Activated naive CD4-positive, alpha-beta T cell treated with anti-CD3 and anti-CD28 coated beads, Interleukin-2, amount 50 U/mL, for 24 hours (primary cell): ENCODE measurements around the gene ACTL6A.

Source experiments
- H3K27ac Mint-ChIP-seq: one replicate; pipeline ENCODE4 v1.8.0; 2021; ENCODE audit warnings: mild to moderate bottlenecking, mixed read lengths
- H3K27me3 Mint-ChIP-seq: one replicate; pipeline ENCODE4 v1.8.0; 2021; ENCODE audit warnings: mixed read lengths
- H3K36me3 Mint-ChIP-seq: one replicate; pipeline ENCODE4 v1.8.0; 2021; ENCODE audit warnings: mixed read lengths
- H3K4me1 Mint-ChIP-seq: one replicate; pipeline ENCODE4 v1.8.0; 2021; ENCODE audit warnings: mixed read lengths
- H3K4me3 Mint-ChIP-seq: one replicate; pipeline ENCODE4 v1.8.0; 2021; ENCODE audit warnings: mild to moderate bottlenecking, mixed read lengths
- H3K9me3 Mint-ChIP-seq: one replicate; pipeline ENCODE4 v1.8.0; 2021; ENCODE audit warnings: mixed read lengths

ACTL6A gene

GRCh38 chr3:179613807-179614206 lies 51.1 kb downstream of the ACTL6A start:
- no peaks in the 10 kb centered on the region for H3K9me3 Mint-ChIP-seq

GRCh38 chr3:179615458-179616173 lies 52.9 kb downstream of the ACTL6A start:
- H3K36me3 Mint-ChIP-seq, result peaks cover 15% of the 10 kb centered on the region
- H3K27me3 Mint-ChIP-seq, result no peaks in the 10 kb centered on the region
- H3K27ac Mint-ChIP-seq, result no peak overlapping the region
- peaks cover 14% of the 10 kb centered on the region for H3K4me1 Mint-ChIP-seq
- H3K9me3 Mint-ChIP-seq, result no peaks in the 10 kb centered on the region
- no peak overlapping the region for H3K4me3 Mint-ChIP-seq

More at GRCh38 chr3:179613807-179614206, 51.1 kb downstream of the ACTL6A start:
- Mint-ChIP-seq H3K36me3 (peaks cover 9% of the 10 kb centered on the region), H3K27me3 (no peaks in the 10 kb centered on the region), H3K4me1 (peaks cover 25% of the 10 kb centered on the region), H3K4me3 (no peak overlapping the region), H3K27ac (no peak overlapping the region)

- Mint-ChIP-seq H3K9me3 (no peaks in the 10 kb centered on the region), H3K27me3 (no peaks in the 10 kb centered on the region), H3K4me3 (no peak overlapping the region), H3K36me3 (peaks cover 28% of the 10 kb centered on the region), H3K4me1 (no peaks in the 10 kb centered on the region), H3K27ac (no peak overlapping the region)
These were observed 59.3 kb downstream of the ACTL6A start for GRCh38 chr3:179622023-179622422.

DNA sequence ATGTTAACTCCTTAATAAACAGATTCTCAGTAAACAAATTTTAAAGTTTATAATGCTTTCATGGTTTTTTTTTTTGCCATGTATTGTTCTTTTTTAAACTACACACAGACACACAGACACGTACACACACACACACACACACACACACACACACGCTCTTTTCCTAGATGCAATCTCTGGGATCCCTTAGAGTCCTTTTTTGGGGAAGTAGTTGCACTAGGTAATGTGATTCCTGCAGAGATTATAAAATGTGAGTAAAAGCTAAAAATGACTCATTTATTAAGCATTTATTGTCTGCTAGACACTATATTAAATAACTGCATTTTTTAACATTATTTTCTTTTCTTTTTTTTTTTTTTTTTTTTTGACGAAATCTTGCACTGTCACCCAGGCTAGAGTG lies 61.7 kb downstream of the ACTL6A start:
- peaks cover 23% of the 10 kb centered on the region for H3K36me3 Mint-ChIP-seq
- H3K27me3 Mint-ChIP-seq, result no peaks in the 10 kb centered on the region
- H3K4me1 Mint-ChIP-seq, result no peaks in the 10 kb centered on the region
- no peak overlapping the region for H3K27ac Mint-ChIP-seq
- no peak overlapping the region for H3K4me3 Mint-ChIP-seq
- no peaks in the 10 kb centered on the region for H3K9me3 Mint-ChIP-seq

DNA sequence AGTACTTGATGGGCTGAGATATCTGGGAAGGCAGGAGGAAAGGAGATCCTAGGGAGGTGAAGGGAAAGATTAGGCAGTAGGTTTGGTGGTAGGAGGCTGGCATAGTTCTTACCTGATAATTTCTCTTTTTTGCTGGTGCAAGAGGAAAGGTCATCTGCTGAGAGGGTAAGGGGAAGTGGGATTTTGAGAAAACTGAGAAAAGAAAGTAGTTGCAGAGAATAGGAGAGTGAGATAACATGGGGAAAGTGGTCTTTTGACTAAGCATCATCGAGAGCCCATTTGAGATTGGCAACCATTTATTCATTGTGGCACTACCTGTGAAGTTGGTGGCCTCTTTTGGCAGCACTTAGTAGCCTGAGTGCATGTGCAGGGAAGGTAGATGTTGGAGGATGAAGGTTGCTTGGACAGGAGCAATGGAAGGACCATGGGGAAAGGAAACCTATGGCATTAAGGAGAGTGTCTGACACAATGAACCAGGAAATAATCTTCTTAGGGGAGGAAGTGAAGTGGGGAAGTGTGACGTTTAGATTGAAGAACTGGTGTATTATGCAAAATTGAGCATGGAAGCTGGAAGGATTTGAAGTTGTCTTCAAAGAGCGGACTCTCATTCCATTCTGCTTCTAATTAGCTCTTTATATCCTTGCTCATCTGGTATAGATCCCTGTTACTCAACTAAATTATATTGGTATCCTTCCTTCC lies 68.2 kb downstream of the ACTL6A start:
- Mint-ChIP-seq H3K4me1 (no peaks in the 10 kb centered on the region), H3K4me3 (no peak overlapping the region), H3K27ac (no peak overlapping the region), H3K27me3 (no peaks in the 10 kb centered on the region), H3K36me3 (peaks cover 2% of the 10 kb centered on the region), H3K9me3 (no peaks in the 10 kb centered on the region)
